GM21825 (cell line): ENCODE data around the gene ANKMY1.
"Not testable (repeated sequence)": the region's sequence is repeated elsewhere in the genome, so short reads cannot be mapped to it uniquely, and the experiment has no call there.

Experiments used
- ATAC-seq: cut with Tn5 transposase; IDR thresholded peaks from one replicate; pipeline ENCODE4 v1.9.1; 2021; ENCODE audit warnings: mild to moderate bottlenecking, moderate library complexity; ENCODE audit not compliant: unreplicated experiment

ANKMY1 gene

GRCh38 chr2:240522406-240522805 lies 35.4 kb downstream of the ANKMY1 start:
- ATAC-seq = no peak

GRCh38 chr2:240521885-240522284 lies 35.9 kb downstream of the ANKMY1 start:
- ATAC-seq = not testable (repeated sequence)

- no peak for ATAC-seq
Observed at GRCh38 chr2:240520974-240521350, 36.8 kb downstream of the ANKMY1 start.

GRCh38 chr2:240520130-240520973 lies 37.4 kb downstream of the ANKMY1 start:
- ATAC-seq = no peak

- no peak for ATAC-seq
Observed at GRCh38 chr2:240519396-240520129, 38.2 kb downstream of the ANKMY1 start.

GRCh38 chr2:240518981-240519380 lies 38.8 kb downstream of the ANKMY1 start:
- ATAC-seq = no peak

- no peak for ATAC-seq
Observed at GRCh38 chr2:240517342-240517741, 40.4 kb downstream of the ANKMY1 start.

GRCh38 chr2:240514631-240515030 lies 43.2 kb downstream of the ANKMY1 start:
- no peak for ATAC-seq

- peak; percentile 85 for ATAC-seq
Observed at GRCh38 chr2:240513549-240514287, 44.1 kb downstream of the ANKMY1 start.

GRCh38 chr2:240512666-240513535 lies 44.9 kb downstream of the ANKMY1 start:
- ATAC-seq = no peak

GRCh38 chr2:240512109-240512485 lies 45.7 kb downstream of the ANKMY1 start:
- ATAC-seq = no peak

- ATAC-seq = no peak
Observed at GRCh38 chr2:240511351-240512108, 46.3 kb downstream of the ANKMY1 start.

GRCh38 chr2:240510513-240511210 lies 47.1 kb downstream of the ANKMY1 start:
- no peak for ATAC-seq

- no peak for ATAC-seq
Observed at GRCh38 chr2:240509667-240510512, 47.9 kb downstream of the ANKMY1 start.

GRCh38 chr2:240508832-240509545 lies 48.8 kb downstream of the ANKMY1 start:
- ATAC-seq = no peak

- no peak for ATAC-seq
Observed at GRCh38 chr2:240507778-240508251, 50.0 kb downstream of the ANKMY1 start.

GRCh38 chr2:240507060-240507777 lies 50.6 kb downstream of the ANKMY1 start:
- no peak for ATAC-seq
